GM12892 (cell line): ENCODE data around the gene FSTL4.

Experiments
- DNase-seq: peaks from one replicate; pipeline ENCODE4 v3.0.0; 2011; ENCODE audit not compliant: insufficient read length
- FAIRE-seq: peaks from 2 replicates; lab custom pipeline; 2011; peaks lifted over from hg19 to GRCh38; lab: Jason Lieb, UNC
- POLR2A ChIP-seq: IDR thresholded peaks from 2 replicates; pipeline ENCODE4 v1.6.1; 2011; ENCODE audit warnings: low read depth, low read length, control low read depth
- POLR2AphosphoS5 ChIP-seq: IDR thresholded peaks from 2 replicates; pipeline ENCODE4 v1.6.1; 2011; ENCODE audit warnings: low read depth, low read length, control low read depth
- TAF1 ChIP-seq: IDR thresholded peaks from 2 replicates; pipeline ENCODE4 v1.6.1; 2011; ENCODE audit warnings: low read depth, mild to moderate bottlenecking, control low read depth, low read length, borderline replicate concordance

Gene FSTL4

GRCh38 chr5:133254803-133255202, 357.5 kb downstream of the FSTL4 start:
- TF ChIP-seq POLR2A (no peak), POLR2AphosphoS5 (no peak), TAF1 (no peak)
- FAIRE-seq, result no peak
- no peak for DNase-seq

GRCh38 chr5:133253671-133254070, 358.7 kb downstream of the FSTL4 start:
- FAIRE-seq (no peak), DNase-seq (no peak)
- no peak for TF ChIP-seq POLR2AphosphoS5
- TF ChIP-seq POLR2A, result no peak
- TF ChIP-seq TAF1, result no peak

GRCh38 chr5:133253070-133253469, 359.3 kb downstream of the FSTL4 start:
- FAIRE-seq, result no peak
- TF ChIP-seq POLR2AphosphoS5 (no peak), TAF1 (no peak), POLR2A (no peak)
- DNase-seq, result no peak

- FAIRE-seq, result no peak
- no peak for TF ChIP-seq POLR2A
- no peak for TF ChIP-seq TAF1
- no peak for TF ChIP-seq POLR2AphosphoS5
- DNase-seq, result no peak
These were observed 360.2 kb downstream of the FSTL4 start for GRCh38 chr5:133252133-133252480.

- TF ChIP-seq POLR2A, result no peak
- TF ChIP-seq TAF1, result no peak
- TF ChIP-seq POLR2AphosphoS5, result no peak
- FAIRE-seq (no peak), DNase-seq (no peak)
These were observed 360.8 kb downstream of the FSTL4 start for GRCh38 chr5:133251296-133252132.

GRCh38 chr5:133250527-133250926, 361.8 kb downstream of the FSTL4 start:
- TF ChIP-seq TAF1, result no peak
- TF ChIP-seq POLR2AphosphoS5, result no peak
- TF ChIP-seq POLR2A, result no peak
- no peak for DNase-seq
- no peak for FAIRE-seq

- FAIRE-seq (no peak), DNase-seq (no peak)
- TF ChIP-seq TAF1 (no peak), POLR2AphosphoS5 (no peak), POLR2A (no peak)
These were observed 362.7 kb downstream of the FSTL4 start for GRCh38 chr5:133249593-133249992.

GRCh38 chr5:133247881-133248624, 364.3 kb downstream of the FSTL4 start:
- DNase-seq (no peak), FAIRE-seq (no peak)
- TF ChIP-seq POLR2A (no peak), POLR2AphosphoS5 (no peak), TAF1 (no peak)

GRCh38 chr5:133247151-133247709, 365.1 kb downstream of the FSTL4 start:
- no peak for TF ChIP-seq POLR2A
- no peak for TF ChIP-seq TAF1
- TF ChIP-seq POLR2AphosphoS5, result no peak
- FAIRE-seq, result no peak
- DNase-seq, result no peak

GRCh38 chr5:133246376-133247150, 365.8 kb downstream of the FSTL4 start:
- TF ChIP-seq POLR2AphosphoS5 (no peak), POLR2A (no peak), TAF1 (no peak)
- FAIRE-seq (no peak), DNase-seq (no peak)

GRCh38 chr5:133246053-133246370, 366.3 kb downstream of the FSTL4 start:
- TF ChIP-seq POLR2AphosphoS5, result no peak
- TF ChIP-seq TAF1, result no peak
- TF ChIP-seq POLR2A, result no peak
- DNase-seq, result no peak
- FAIRE-seq, result no peak
